GM12878 (cell line): ENCODE results near the gene DLK1. TPM values are rescaled to one million over a fixed set of nuclear protein-coding genes. Genes with fewer than 3 reads are reported as not detected.

ENCODE experiments used
- ATAC-seq: fragments of 200-7000 bp; cut with Tn5 transposase; 3 replicates; pipeline ENCODE4 v1.9.1; 2020; ENCODE audit warnings: mild to moderate bottlenecking, moderate library complexity
- BruUV-seq: library from RNA; stranded (reverse); fragments of 400-500 nt; replicated peaks from 2 replicates; lab custom pipeline; 2021; lab: Mats Ljungman, UMichigan
- CTCF ChIA-PET: fragments of 300-600 bp; sonication (Branson Sonifier 250); formaldehyde crosslinking; extraction: SDS; loops from one replicate; lab custom pipeline; 2021; ENCODE audit warnings: inconsistent platforms; lab: Yijun Ruan, JAX
- POLR2A ChIA-PET: fragments of 350-600 bp; formaldehyde crosslinking; extraction: SDS; loops from one replicate; lab custom pipeline; 2021; ENCODE audit warnings: inconsistent platforms; lab: Charles Lee
- RAD21 ChIA-PET: fragments of 300-600 bp; sonication (Branson Sonifier 250); formaldehyde crosslinking; loops from one replicate; lab custom pipeline; 2023; ENCODE audit warnings: antibody characterized with exemption; ENCODE audit not compliant: unreplicated experiment; lab: Charles Lee
- SMC1A ChIA-PET: fragments of 300-600 bp; sonication (Branson Sonifier 250); formaldehyde crosslinking; loops from one replicate; lab custom pipeline; 2023; ENCODE audit not compliant: unreplicated experiment, uncharacterized antibody; lab: Charles Lee
- DNase-seq: peaks from one replicate; pipeline ENCODE4 v3.0.0-alpha.2; 2011; ENCODE audit warnings: low read depth, low spot score
- FAIRE-seq: peaks from 3 replicates; lab custom pipeline; 2011; peaks lifted over from hg19 to GRCh38; lab: Jason Lieb, UNC
- H2AFZ ChIP-seq: 2 replicates; pipeline ENCODE4 v1.6.0; 2011; ENCODE audit warnings: low read depth, low read length, control low read depth; ENCODE audit not compliant: control insufficient read depth
- H3K27ac ChIP-seq: 2 replicates; pipeline ENCODE4 v1.5.1; 2011; ENCODE audit warnings: control low read depth; ENCODE audit not compliant: control insufficient read depth, insufficient read depth
- H3K27me3 ChIP-seq, 2 experiments: replicated peaks in 1 of 2; 2 replicates each; pipeline versions ENCODE4 v1.6.0 to v1.6.1; 2011; ENCODE audit warnings: low read length in 1 of 2; ENCODE audit not compliant: control insufficient read depth in 2 of 2, insufficient read depth in 2 of 2
- H3K36me3 ChIP-seq, 2 experiments: 2 replicates each; pipeline ENCODE4 v1.5.1; 2011; ENCODE audit warnings: low read length in 1 of 2; ENCODE audit not compliant: control insufficient read depth in 2 of 2, insufficient read depth in 2 of 2
- H3K4me1 ChIP-seq: 2 replicates; pipeline ENCODE4 v1.6.1; 2011; ENCODE audit warnings: mild to moderate bottlenecking, low read length, moderate library complexity, mixed read lengths; ENCODE audit not compliant: control insufficient read depth, insufficient read depth
- H3K4me2 ChIP-seq: 2 replicates; pipeline ENCODE4 v1.6.0; 2011; ENCODE audit warnings: control low read depth; ENCODE audit not compliant: control insufficient read depth, insufficient read depth
- H3K4me3 ChIP-seq: fragments of 200-600 bp; sonication (generic); 2 replicates; pipeline ENCODE4 v1.5.1; 2016
- H3K79me2 ChIP-seq: 2 replicates; pipeline ENCODE4 v1.6.0; 2011; ENCODE audit warnings: low read length; ENCODE audit not compliant: control insufficient read depth, insufficient read depth
- H3K9ac ChIP-seq: 2 replicates; pipeline ENCODE4 v1.8.0; 2011; ENCODE audit warnings: low read length, control low read depth, mixed read lengths; ENCODE audit not compliant: control insufficient read depth, insufficient read depth
- H3K9me3 ChIP-seq: replicated peaks from 3 replicates; pipeline ENCODE4 v1.5.1; 2011; ENCODE audit warnings: mild to moderate bottlenecking, low read length; ENCODE audit not compliant: control insufficient read depth, insufficient read depth
- H4K20me1 ChIP-seq: 2 replicates; pipeline ENCODE4 v1.6.0; 2011; ENCODE audit not compliant: control insufficient read depth, insufficient read depth
- CBX3 ChIP-seq: fragments of 200-600 bp; sonication (generic); IDR thresholded peaks from 2 replicates; pipeline ENCODE4 v1.6.1; 2016; ENCODE audit warnings: low read depth, borderline replicate concordance
- EGR1 ChIP-seq, 2 experiments: IDR thresholded peaks; 1 replicate in 1 of 2; 2 replicates in 1 of 2; pipeline ENCODE4 v1.6.1; 2011 to 2012; ENCODE audit warnings: low read depth in 2 of 2, low read length in 2 of 2, borderline replicate concordance in 1 of 2, mild to moderate bottlenecking in 1 of 2, moderate library complexity in 1 of 2
- LARP7 ChIP-seq: fragments of 450-650 bp; IDR thresholded peaks from 2 replicates; pipeline ENCODE4 v1.6.1; 2017; ENCODE audit warnings: mild to moderate bottlenecking
- NFXL1 ChIP-seq: fragments of 450-650 bp; IDR thresholded peaks from 2 replicates; pipeline ENCODE4 v1.6.1; 2017; ENCODE audit warnings: antibody characterized with exemption, mild to moderate bottlenecking, borderline replicate concordance
- NFYB ChIP-seq: IDR thresholded peaks from 2 replicates; pipeline ENCODE4 v1.6.1; 2011; ENCODE audit warnings: low read depth, mild to moderate bottlenecking, low read length, improper control_type of control experiment, moderate library complexity; ENCODE audit not compliant: insufficient read depth
- PAX5 ChIP-seq: IDR thresholded peaks from 2 replicates; pipeline ENCODE4 v1.6.1; 2011; ENCODE audit warnings: low read depth, low read length, borderline replicate concordance
- RELB ChIP-seq: fragments of 450-650 bp; IDR thresholded peaks from 2 replicates; pipeline ENCODE4 v1.6.1; 2017; ENCODE audit warnings: low read depth, mild to moderate bottlenecking, moderate library complexity
- SIX5 ChIP-seq: IDR thresholded peaks from 2 replicates; pipeline ENCODE4 v1.6.1; 2011; ENCODE audit warnings: mild to moderate bottlenecking, low read depth, low read length, moderate library complexity; ENCODE audit not compliant: severe bottlenecking
- SREBF2 ChIP-seq: IDR thresholded peaks from 2 replicates; pipeline ENCODE4 v1.6.1; 2012; ENCODE audit warnings: mild to moderate bottlenecking, low read length
- ZBTB4 ChIP-seq: fragments of 450-650 bp; formaldehyde crosslinking; IDR thresholded peaks from 2 replicates; pipeline ENCODE4 v1.4.0; 2022; ENCODE audit warnings: mild to moderate bottlenecking, moderate library complexity
- WGBS: methylation state at CpG from one replicate; pipeline ENCODE4 v1.1.6; 2016; ENCODE audit warnings: low lambda C conversion rate; ENCODE audit not compliant: insufficient replicate concordance, insufficient coverage; ENCODE audit errors: missing lambda C conversion rate; 5-methylcytosine and 5-hydroxymethylcytosine counted together
- in situ Hi-C: fragments of 300-500 bp; cut with MboI; formaldehyde crosslinking; loops from 9 replicates; pipeline ENCODE4 v1.14.3; 2018; ENCODE audit warnings: mixed read lengths
- intact Hi-C: fragments of 100-400 bp; cut with micrococcal nuclease; formaldehyde crosslinking; loops from one replicate; pipeline ENCODE4 v1.14.2; 2022; ENCODE audit not compliant: unreplicated experiment
- polyA plus RNA-seq, 11 experiments: library from polyadenylated mRNA; depleted of rRNA in 4 of 11; unstranded in 6 of 11; stranded (reverse) in 5 of 11; fragments of >200 nt; fragmentation: Nextera tagmentation in 4 of 11; fragmentation: Illumina TruSeq in 1 of 11; extraction: Ambion mirVana in 4 of 11; extraction: Trizol in 1 of 11; gene quantifications; 1 replicate in 1 of 11; 2 replicates in 10 of 11; pipeline versions ENCODE4 v1.2.1 to v1.2.3, GENCODE V29; 2011 to 2016; ENCODE audit warnings: inconsistent platforms in 2 of 11, missing spikeins in 2 of 11, low read depth in 1 of 11
- total RNA-seq, 4 experiments: library from RNA; depleted of rRNA in 3 of 4; stranded (reverse); fragments of >200 nt in 3 of 4; fragmentation: Illumina TruSeq in 1 of 4; extraction: Trizol in 1 of 4; gene quantifications; 2 replicates each; pipeline versions ENCODE4 v1.2.1 to v1.2.3, GENCODE V29; 2013 to 2021
- TF ChIP-seq, protein P1 (sequence below): IDR thresholded peaks from 2 replicates; pipeline ENCODE4 v1.6.1; 2012; ENCODE audit warnings: low read depth, low read length, improper control_type of control experiment
- TF ChIP-seq, protein P2 (sequence below): IDR thresholded peaks from 2 replicates; pipeline ENCODE4 v1.6.1; 2011; ENCODE audit warnings: borderline replicate concordance, low read depth, mild to moderate bottlenecking, moderate library complexity, low read length; ENCODE audit not compliant: insufficient read depth, poor library complexity, severe bottlenecking

The DLK1 gene
- total and polyA plus RNA-seq, 10 of the 15 experiments (the other 5 are each of a cell fraction or from before 2014, with no cell fraction given), result 0.87 TPM; not detected in 9

GRCh38 chr14:100731846-100732765 is 5.4 kb downstream of the DLK1 start:
- Histone ChIP-seq H3K9me3 (no peaks in the 10 kb centered on the region), H4K20me1 (no peaks in the 10 kb centered on the region), H3K9ac (no peak overlapping the region), H3K27me3 (peaks cover 0 to 2% of the 10 kb centered on the region in 2 experiments; a peak in 1 of 4 replicates), H3K79me2 (no peaks in the 10 kb centered on the region), H3K4me3 (no peak overlapping the region), H2AFZ (no peak overlapping the region), H3K36me3 (no peaks in the 10 kb centered on the region), H3K27ac (no peak overlapping the region), H3K4me2 (no peak overlapping the region), H3K4me1 (no peaks in the 10 kb centered on the region)
- TF ChIP-seq ZBTB4, result no peak
- TF ChIP-seq, protein P1, sequence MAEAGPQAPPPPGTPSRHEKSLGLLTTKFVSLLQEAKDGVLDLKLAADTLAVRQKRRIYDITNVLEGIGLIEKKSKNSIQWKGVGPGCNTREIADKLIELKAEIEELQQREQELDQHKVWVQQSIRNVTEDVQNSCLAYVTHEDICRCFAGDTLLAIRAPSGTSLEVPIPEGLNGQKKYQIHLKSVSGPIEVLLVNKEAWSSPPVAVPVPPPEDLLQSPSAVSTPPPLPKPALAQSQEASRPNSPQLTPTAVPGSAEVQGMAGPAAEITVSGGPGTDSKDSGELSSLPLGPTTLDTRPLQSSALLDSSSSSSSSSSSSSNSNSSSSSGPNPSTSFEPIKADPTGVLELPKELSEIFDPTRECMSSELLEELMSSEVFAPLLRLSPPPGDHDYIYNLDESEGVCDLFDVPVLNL, result no peak
- TF ChIP-seq SIX5, result no peak
- no peak for TF ChIP-seq NFYB
- TF ChIP-seq CBX3, result no peak
- TF ChIP-seq RELB, result no peak
- no peak for TF ChIP-seq EGR1 (IDR thresholded peaks at IDR 0.05; ENCODE audit: borderline replicate concordance in 1 of 2, low read depth in 2 of 2, low read length in 2 of 2)
- TF ChIP-seq PAX5, result no peak
- TF ChIP-seq NFXL1, result no peak
- no peak for TF ChIP-seq SREBF2
- no peak for TF ChIP-seq LARP7
- TF ChIP-seq, protein P2, sequence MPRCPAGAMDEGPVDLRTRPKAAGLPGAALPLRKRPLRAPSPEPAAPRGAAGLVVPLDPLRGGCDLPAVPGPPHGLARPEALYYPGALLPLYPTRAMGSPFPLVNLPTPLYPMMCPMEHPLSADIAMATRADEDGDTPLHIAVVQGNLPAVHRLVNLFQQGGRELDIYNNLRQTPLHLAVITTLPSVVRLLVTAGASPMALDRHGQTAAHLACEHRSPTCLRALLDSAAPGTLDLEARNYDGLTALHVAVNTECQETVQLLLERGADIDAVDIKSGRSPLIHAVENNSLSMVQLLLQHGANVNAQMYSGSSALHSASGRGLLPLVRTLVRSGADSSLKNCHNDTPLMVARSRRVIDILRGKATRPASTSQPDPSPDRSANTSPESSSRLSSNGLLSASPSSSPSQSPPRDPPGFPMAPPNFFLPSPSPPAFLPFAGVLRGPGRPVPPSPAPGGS, result no peak
- ChIA-PET SMC1A (no interaction called here), CTCF (interaction anchor here (0.8 to 0.9 kb wide), 2 partner anchors 15 to 33 kb away, joined by 3 to 4 read pairs; no protein-coding TSS in a partner anchor), RAD21 (no interaction called here), POLR2A (no interaction called here)
- intact Hi-C loops (no loop called here), in situ Hi-C loops (no loop called here)
- BruUV-seq, result no TSS peak
- FAIRE-seq, result no peak
- 40% methylated on average over 31 of the region's 34 CpGs for WGBS
- DNase-seq, result no peak
- no peak for ATAC-seq
